CD4-positive, CD25-positive, alpha-beta regulatory T cell (primary cell): Measurements from ENCODE around the gene AGPS. TPM values are rescaled to one million over a fixed set of nuclear protein-coding genes. Genes with fewer than 3 reads are reported as not detected.

Experiments
- ATAC-seq, 2 donors: fragments of 150-1000 bp; cut with Tn5 transposase; one replicate each; pipeline ENCODE4 v1.10.0; 2021; ENCODE audit warnings: low read depth in 2 of 2, moderate number of reproducible peaks in 2 of 2, moderate library complexity in 1 of 2
- DNase-seq, 3 donors: peaks; one replicate each; pipeline versions ENCODE4 v3.0.0 to v3.0.0-alpha.2; 2012 to 2022; ENCODE audit warnings: mixed read lengths in 1 of 3
- H3K27ac ChIP-seq: one replicate; pipeline ENCODE4 v1.7.0; 2013; ENCODE audit warnings: mild to moderate bottlenecking, low read length; ENCODE audit not compliant: insufficient read depth, poor library complexity, severe bottlenecking
- H3K27me3 ChIP-seq: one replicate; pipeline ENCODE4 v1.7.0; 2013; ENCODE audit warnings: low read length; ENCODE audit not compliant: control insufficient read depth, insufficient read depth
- H3K36me3 ChIP-seq: one replicate; pipeline ENCODE4 v1.7.0; 2013; ENCODE audit warnings: mild to moderate bottlenecking, low read length, moderate library complexity; ENCODE audit not compliant: control insufficient read depth, insufficient read depth
- H3K4me1 ChIP-seq: 2 replicates; pipeline ENCODE4 v1.7.0; 2013; ENCODE audit warnings: mild to moderate bottlenecking, low read length; ENCODE audit not compliant: insufficient read depth, control insufficient read depth, poor library complexity, severe bottlenecking
- H3K4me3 ChIP-seq: one replicate; pipeline ENCODE4 v1.7.0; 2013; ENCODE audit warnings: low read depth, mild to moderate bottlenecking, low read length, moderate library complexity
- H3K9me3 ChIP-seq, 2 experiments: 1 replicate in 1 of 2; 2 replicates in 1 of 2; pipeline ENCODE4 v1.7.0; 2013; ENCODE audit warnings: low read length in 2 of 2, mild to moderate bottlenecking in 1 of 2, moderate library complexity in 1 of 2; ENCODE audit not compliant: control insufficient read depth in 2 of 2
- H3K27ac Mint-ChIP-seq, 3 donors: one replicate each; pipeline ENCODE4 v1.8.0; 2020 to 2022; ENCODE audit warnings: mild to moderate bottlenecking in 3 of 3, mixed read lengths in 3 of 3, moderate library complexity in 2 of 3
- H3K27me3 Mint-ChIP-seq: one replicate; pipeline ENCODE4 v1.8.0; 2022; ENCODE audit warnings: mild to moderate bottlenecking, mixed read lengths
- H3K36me3 Mint-ChIP-seq: one replicate; pipeline ENCODE4 v1.8.0; 2020; ENCODE audit warnings: mixed read lengths
- H3K4me1 Mint-ChIP-seq, 4 donors: one replicate each; pipeline ENCODE4 v1.8.0; 2020 to 2022; ENCODE audit warnings: mixed read lengths in 4 of 4, mild to moderate bottlenecking in 1 of 4
- H3K4me3 Mint-ChIP-seq, 4 donors: one replicate each; pipeline ENCODE4 v1.8.0; 2020 to 2022; ENCODE audit warnings: mild to moderate bottlenecking in 4 of 4, mixed read lengths in 4 of 4, moderate library complexity in 3 of 4
- H3K9me3 Mint-ChIP-seq, 7 donors: one replicate each; pipeline ENCODE4 v1.8.0; 2020 to 2022; ENCODE audit warnings: mixed read lengths in 7 of 7, mild to moderate bottlenecking in 3 of 7, moderate library complexity in 2 of 7
- polyA plus RNA-seq, 4 donors: library from polyadenylated mRNA; unstranded; fragments of 300-500 nt; fragmentation: Illumina TruSeq; gene quantifications; one replicate each; pipeline ENCODE4 v1.2.3, GENCODE V29; 2021
- total RNA-seq: library from RNA; stranded (reverse); gene quantifications from one replicate; pipeline ENCODE4 v1.2.3, GENCODE V29; 2022

Gene AGPS
- total and polyA plus RNA-seq, 5 donors from 2014 or later, result 15.6 to 29.4 (median 22.6) TPM

- Mint-ChIP-seq H3K27ac (no peak overlapping the region), H3K36me3 (peaks cover 31% of the 10 kb centered on the region)
- no peak for ATAC-seq
These were observed 131.2 kb downstream of the AGPS start for GRCh38 chr2:177523781-177524180.

DNA sequence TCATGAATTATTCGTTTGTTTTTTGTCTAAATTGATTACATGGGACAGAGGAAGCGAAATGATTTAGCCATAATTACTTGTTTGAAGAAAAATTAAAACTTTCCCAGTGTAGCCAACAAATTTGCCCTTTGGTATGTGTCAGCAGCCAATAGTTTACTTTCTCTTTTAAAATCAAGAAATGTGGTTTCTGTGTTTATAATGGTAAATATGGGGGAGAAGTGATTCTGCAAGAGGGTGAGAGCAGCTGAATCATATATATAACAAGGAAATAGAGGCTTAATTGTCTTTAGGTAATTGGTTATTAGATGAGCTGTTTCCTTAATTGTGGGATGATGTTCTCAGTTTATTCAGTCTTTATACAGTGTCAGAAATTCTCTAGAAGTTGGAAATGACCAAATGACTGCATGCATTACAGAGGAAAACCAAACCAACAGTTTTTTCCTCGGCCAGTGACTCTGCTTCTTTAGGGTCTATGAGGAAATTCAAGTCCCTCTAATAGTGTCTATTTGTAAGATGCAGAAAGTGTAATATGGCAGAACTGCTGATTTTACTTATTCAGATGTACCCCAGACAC, 132.9 kb downstream of the AGPS start:
- Mint-ChIP-seq H3K27ac (no peak overlapping the region), H3K36me3 (peaks cover 26% of the 10 kb centered on the region), H3K27me3 (no peaks in the 10 kb centered on the region), H3K9me3 (no peaks in the 10 kb centered on the region), H3K4me1 (peaks cover 0 to 5% (median 0%) of the 10 kb centered on the region in 4 donors), H3K4me3 (peak overlapping the region in 1 of 4 donors; percentile 54)
- DNase-seq (no peak), ATAC-seq (no peak)
- Histone ChIP-seq H3K27ac (no peak overlapping the region), H3K36me3 (peaks cover 15% of the 10 kb centered on the region), H3K4me3 (no peak overlapping the region), H3K9me3 (no peaks in the 10 kb centered on the region), H3K27me3 (no peaks in the 10 kb centered on the region), H3K4me1 (no peaks in the 10 kb centered on the region)

More at GRCh38 chr2:177523781-177524180, 131.2 kb downstream of the AGPS start:
- no peak for DNase-seq
- H3K4me3 Mint-ChIP-seq, result no peak overlapping the region
- Histone ChIP-seq H3K4me1 (no peaks in the 10 kb centered on the region), H3K27me3 (no peaks in the 10 kb centered on the region), H3K9me3 (no peaks in the 10 kb centered on the region), H3K27ac (no peak overlapping the region), H3K4me3 (no peak overlapping the region), H3K36me3 (peaks cover 12% of the 10 kb centered on the region)
- H3K27me3 Mint-ChIP-seq, result no peaks in the 10 kb centered on the region
- H3K9me3 Mint-ChIP-seq, result no peaks in the 10 kb centered on the region
- peaks cover 0 to 9% (median 0%) of the 10 kb centered on the region in 4 donors for H3K4me1 Mint-ChIP-seq

DNA sequence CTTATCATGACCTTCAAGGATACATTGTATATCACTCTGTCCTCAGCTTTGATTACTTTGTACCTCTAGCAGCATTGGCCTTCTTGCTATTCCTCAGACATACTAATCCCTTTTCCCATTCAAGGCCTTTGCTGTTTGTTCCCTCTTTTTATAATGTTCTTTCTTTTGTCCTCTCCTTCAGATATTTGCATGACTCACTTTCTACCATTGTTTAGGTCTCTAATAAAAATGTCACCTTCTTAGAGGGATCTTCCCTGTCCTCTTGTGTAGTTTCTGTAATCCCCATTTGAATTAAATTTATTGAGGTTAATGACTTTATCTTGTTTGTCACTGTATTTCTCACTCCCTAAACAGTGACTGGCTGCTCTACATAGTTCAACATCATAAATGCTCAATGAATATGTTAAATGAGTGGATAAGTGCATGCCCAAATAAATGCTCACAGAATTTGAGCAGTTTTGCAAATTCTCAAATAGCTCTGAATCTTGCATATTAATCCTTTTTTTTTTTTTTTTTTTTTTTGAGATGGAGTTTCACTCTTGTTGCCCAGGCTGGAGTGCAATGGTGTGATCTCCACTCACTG, 135.9 kb downstream of the AGPS start:
- Histone ChIP-seq H3K4me1 (no peaks in the 10 kb centered on the region), H3K27ac (no peak overlapping the region), H3K36me3 (peaks cover 9% of the 10 kb centered on the region), H3K4me3 (no peak overlapping the region), H3K27me3 (no peaks in the 10 kb centered on the region), H3K9me3 (no peaks in the 10 kb centered on the region)
- ATAC-seq, result no peak
- no peak overlapping the region for H3K4me3 Mint-ChIP-seq
- H3K27ac Mint-ChIP-seq, result no peak overlapping the region
- peaks cover 21% of the 10 kb centered on the region for H3K36me3 Mint-ChIP-seq
- peaks cover 0 to 5% (median 0%) of the 10 kb centered on the region in 4 donors for H3K4me1 Mint-ChIP-seq
- no peak for DNase-seq
- no peaks in the 10 kb centered on the region for H3K27me3 Mint-ChIP-seq
- H3K9me3 Mint-ChIP-seq, result no peaks in the 10 kb centered on the region

GRCh38 chr2:177529166-177529565, 136.6 kb downstream of the AGPS start:
- Histone ChIP-seq H3K36me3 (peaks cover 5% of the 10 kb centered on the region), H3K4me3 (no peak overlapping the region), H3K4me1 (no peaks in the 10 kb centered on the region), H3K9me3 (no peaks in the 10 kb centered on the region), H3K27ac (no peak overlapping the region), H3K27me3 (no peaks in the 10 kb centered on the region)
- no peaks in the 10 kb centered on the region for H3K27me3 Mint-ChIP-seq
- H3K9me3 Mint-ChIP-seq, result no peaks in the 10 kb centered on the region
- peaks cover 0 to 5% (median 0%) of the 10 kb centered on the region in 4 donors for H3K4me1 Mint-ChIP-seq
- DNase-seq (no peak), ATAC-seq (no peak)
- peaks cover 16% of the 10 kb centered on the region for H3K36me3 Mint-ChIP-seq
- H3K4me3 Mint-ChIP-seq, result no peak overlapping the region
- H3K27ac Mint-ChIP-seq, result no peak overlapping the region

DNA sequence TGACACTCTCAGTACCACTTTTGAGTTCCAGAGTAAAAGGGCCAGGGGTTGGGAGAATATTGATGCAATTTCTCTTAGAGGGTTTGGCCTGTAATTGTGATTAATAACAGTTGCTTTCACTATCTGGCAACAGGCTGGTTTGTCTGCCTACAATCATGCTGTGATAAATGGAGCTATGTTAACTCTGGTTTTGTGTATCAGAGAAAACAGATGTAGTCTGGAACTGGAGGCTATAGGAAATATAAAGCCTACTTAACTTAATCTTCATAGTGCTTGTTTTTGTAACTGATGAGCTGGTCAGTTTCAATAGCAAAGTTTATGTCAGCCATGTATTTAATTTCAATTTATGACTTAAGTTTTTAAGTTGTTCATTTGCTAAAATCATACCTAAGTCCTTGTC, 138.0 kb downstream of the AGPS start:
- H3K4me3 Mint-ChIP-seq, result no peak overlapping the region
- no peaks in the 10 kb centered on the region for H3K9me3 Mint-ChIP-seq
- H3K27ac Mint-ChIP-seq, result peak overlapping the region in 1 of 3 donors; percentile 32
- H3K27me3 Mint-ChIP-seq, result no peaks in the 10 kb centered on the region
- Histone ChIP-seq H3K9me3 (no peaks in the 10 kb centered on the region), H3K4me3 (no peak overlapping the region), H3K36me3 (peaks cover 5% of the 10 kb centered on the region), H3K27ac (no peak overlapping the region), H3K27me3 (no peaks in the 10 kb centered on the region), H3K4me1 (no peaks in the 10 kb centered on the region)
- no peak for DNase-seq
- H3K36me3 Mint-ChIP-seq, result peaks cover 12% of the 10 kb centered on the region
- no peaks in the 10 kb centered on the region for H3K4me1 Mint-ChIP-seq
- no peak for ATAC-seq

DNA sequence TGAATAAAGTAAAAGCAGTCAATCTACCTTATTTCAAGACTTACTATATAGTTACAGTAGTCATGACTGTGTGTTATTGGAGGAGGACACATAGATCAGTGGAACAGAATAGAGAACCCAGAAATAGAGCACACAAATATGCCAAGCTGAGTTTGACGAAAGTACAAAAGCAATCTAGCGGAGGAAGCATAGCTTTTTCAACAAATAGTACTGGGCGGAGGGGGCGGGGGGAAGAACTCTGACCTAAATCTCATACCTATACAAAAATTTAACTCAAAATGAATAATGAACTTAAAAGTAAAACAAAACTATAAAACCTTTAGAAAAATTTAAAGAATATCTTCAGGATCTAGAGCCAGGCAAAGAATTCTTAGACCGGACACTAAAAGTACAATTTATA, 139.1 kb downstream of the AGPS start:
- Mint-ChIP-seq H3K27ac (no peak overlapping the region), H3K4me1 (no peaks in the 10 kb centered on the region), H3K4me3 (no peak overlapping the region), H3K9me3 (no peaks in the 10 kb centered on the region), H3K27me3 (no peaks in the 10 kb centered on the region), H3K36me3 (peaks cover 15% of the 10 kb centered on the region)
- no peak overlapping the region for H3K4me3 ChIP-seq
- ATAC-seq, result no peak
- no peak overlapping the region for H3K27ac ChIP-seq
- H3K4me1 ChIP-seq, result no peaks in the 10 kb centered on the region
- no peaks in the 10 kb centered on the region for H3K9me3 ChIP-seq
- no peak for DNase-seq
- H3K36me3 ChIP-seq, result peaks cover 6% of the 10 kb centered on the region
- H3K27me3 ChIP-seq, result no peaks in the 10 kb centered on the region

- ATAC-seq, result no peak
- Mint-ChIP-seq H3K4me3 (no peak overlapping the region), H3K27me3 (no peaks in the 10 kb centered on the region), H3K9me3 (no peaks in the 10 kb centered on the region), H3K4me1 (no peaks in the 10 kb centered on the region), H3K27ac (no peak overlapping the region), H3K36me3 (peaks cover 12% of the 10 kb centered on the region)
- DNase-seq, result no peak
- Histone ChIP-seq H3K27me3 (no peaks in the 10 kb centered on the region), H3K4me3 (no peak overlapping the region), H3K27ac (no peak overlapping the region), H3K36me3 (peaks cover 6% of the 10 kb centered on the region), H3K4me1 (no peaks in the 10 kb centered on the region), H3K9me3 (no peaks in the 10 kb centered on the region)
These were observed 140.0 kb downstream of the AGPS start for GRCh38 chr2:177532567-177532966.

- H3K36me3 Mint-ChIP-seq, result peaks cover 12% of the 10 kb centered on the region
- H3K27me3 Mint-ChIP-seq, result no peaks in the 10 kb centered on the region
- no peaks in the 10 kb centered on the region for H3K27me3 ChIP-seq
- ATAC-seq (no peak), DNase-seq (no peak)
- peaks cover 8% of the 10 kb centered on the region for H3K36me3 ChIP-seq
- no peak overlapping the region for H3K4me3 ChIP-seq
- H3K4me1 Mint-ChIP-seq, result no peaks in the 10 kb centered on the region
- H3K4me1 ChIP-seq, result no peaks in the 10 kb centered on the region
- H3K9me3 ChIP-seq, result no peaks in the 10 kb centered on the region
- no peak overlapping the region for H3K4me3 Mint-ChIP-seq
- no peaks in the 10 kb centered on the region for H3K9me3 Mint-ChIP-seq
- H3K27ac Mint-ChIP-seq, result no peak overlapping the region
- H3K27ac ChIP-seq, result no peak overlapping the region
These were observed 140.7 kb downstream of the AGPS start for GRCh38 chr2:177533253-177533652.
